Limb (tissue), 2 donors: ENCODE data around the gene HTR2B.
A peak's percentile ranks its signal among the peaks of the same experiment; 100 is the strongest.
"Not testable (repeated sequence)": the region's sequence is repeated elsewhere in the genome, so short reads cannot be mapped to it uniquely, and the experiment has no call there.

ENCODE experiments used
- DNase-seq, 2 donors: peaks; one replicate each; pipeline ENCODE4 v3.0.0-alpha.2; 2016; ENCODE audit errors: extremely low spot score in 2 of 2

Gene HTR2B

DNA sequence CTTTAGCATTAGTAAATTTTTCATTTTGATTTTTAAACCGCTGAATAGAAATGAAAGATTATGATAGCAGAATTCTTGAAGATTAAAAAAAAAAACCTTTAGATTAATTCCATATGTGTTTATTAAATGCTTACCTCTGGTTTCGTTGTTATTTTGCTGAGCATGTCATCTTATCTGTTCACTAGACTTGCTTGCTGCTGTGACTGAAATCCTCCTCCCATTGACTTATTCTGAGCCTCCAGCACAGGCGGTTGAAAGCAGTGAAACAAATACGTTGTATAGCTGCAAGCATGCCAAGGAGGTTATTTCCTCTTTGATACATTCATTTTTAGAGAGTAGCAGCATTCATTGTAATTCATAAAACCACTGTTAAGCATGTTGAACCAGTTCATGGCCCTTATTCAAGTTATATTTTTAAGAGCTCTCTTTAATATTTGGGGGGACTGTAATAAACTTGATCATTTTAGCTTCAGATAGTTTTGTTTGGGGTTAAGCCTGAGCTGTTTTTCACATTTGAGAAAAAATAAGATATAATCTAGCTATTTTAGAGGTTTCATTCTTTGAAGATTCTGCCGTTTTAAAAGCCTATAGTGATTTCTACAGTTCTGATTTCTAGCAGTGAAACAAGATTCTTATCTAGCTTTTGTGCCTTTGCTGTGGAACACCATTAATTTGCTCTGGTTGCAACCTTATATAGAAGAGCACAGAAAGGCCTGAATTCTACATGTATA, at the start of gene HTR2B:
HTR2B (minus strand) TSS at position 205 of the 731 bp plus-strand sequence. CDS start 1,278 bp downstream, outside the sequence.
- peak in 1 of 2 donors; percentile 44 for DNase-seq

DNA sequence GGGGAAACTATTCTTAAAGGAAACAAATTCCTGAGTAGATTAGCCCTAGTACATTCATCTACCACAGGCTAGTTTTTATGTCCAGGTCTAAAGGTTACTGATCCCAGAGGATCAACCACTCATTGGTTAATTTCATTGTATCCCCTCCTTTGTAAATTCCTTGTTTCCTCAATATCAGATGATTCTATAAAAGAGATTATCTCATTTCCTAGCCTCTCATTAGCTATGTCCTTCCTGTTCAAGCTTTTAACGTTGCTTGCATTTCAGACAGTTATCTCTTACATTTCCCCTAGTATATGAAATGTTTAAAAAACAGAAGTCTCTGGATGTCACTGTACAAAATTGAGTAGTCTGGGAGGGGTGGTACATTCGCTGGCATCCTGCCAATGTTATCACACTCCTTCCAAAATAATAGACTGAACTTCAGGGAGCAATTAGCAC, 49.4 kb upstream of the HTR2B start:
- DNase-seq, result no peak

- no peak for DNase-seq
Observed at GRCh38 chr2:231172025-231172424, 47.2 kb upstream of the HTR2B start.

DNA sequence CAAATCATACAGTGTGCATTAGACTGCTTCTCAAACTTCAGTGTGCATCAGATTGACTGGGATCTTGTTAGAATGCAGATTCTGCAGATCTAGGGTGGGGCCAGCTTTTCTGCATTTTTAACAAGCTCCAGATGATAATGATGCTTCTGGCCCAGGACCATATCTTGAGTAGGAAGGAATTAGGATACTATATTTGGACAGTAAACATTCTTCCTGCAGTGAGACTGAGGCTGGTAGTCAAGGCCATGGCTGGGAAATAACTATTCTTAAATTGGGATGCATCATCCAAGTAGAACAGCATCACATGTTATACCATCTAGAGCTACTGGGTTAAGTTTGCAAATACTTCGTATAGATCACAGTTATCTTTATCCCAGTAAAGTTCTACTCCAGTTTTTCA, 45.2 kb upstream of the HTR2B start:
- no peak for DNase-seq

DNA sequence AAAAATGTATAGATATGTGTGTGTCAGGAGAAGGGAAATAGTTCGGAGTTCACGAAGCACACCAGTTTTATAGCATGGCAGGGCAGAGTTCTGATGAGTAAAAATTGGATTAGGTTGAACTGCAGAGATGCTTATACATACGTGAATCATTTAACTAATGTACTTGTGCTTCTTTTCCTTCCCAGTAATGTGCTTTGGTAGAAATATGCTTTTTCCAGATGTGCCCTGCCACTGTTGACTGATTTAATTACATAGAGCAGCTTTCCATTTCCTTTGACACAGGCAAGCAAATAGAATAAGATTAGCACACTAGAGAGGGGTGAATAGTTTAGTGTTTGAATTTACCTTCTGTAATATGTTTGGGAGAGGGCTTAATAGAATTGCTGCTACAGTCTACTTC, 44.6 kb upstream of the HTR2B start:
- no peak for DNase-seq

GRCh38 chr2:231168460-231169139, 43.8 kb upstream of the HTR2B start:
- DNase-seq, result no peak

GRCh38 chr2:231167745-231168459, 43.1 kb upstream of the HTR2B start:
- DNase-seq, result no peak

GRCh38 chr2:231163414-231164095, 38.7 kb upstream of the HTR2B start:
- no peak for DNase-seq

- DNase-seq, result no peak
Observed at GRCh38 chr2:231163011-231163410, 38.2 kb upstream of the HTR2B start.

GRCh38 chr2:231161877-231162329, 37.1 kb upstream of the HTR2B start:
- DNase-seq, result no peak

DNA sequence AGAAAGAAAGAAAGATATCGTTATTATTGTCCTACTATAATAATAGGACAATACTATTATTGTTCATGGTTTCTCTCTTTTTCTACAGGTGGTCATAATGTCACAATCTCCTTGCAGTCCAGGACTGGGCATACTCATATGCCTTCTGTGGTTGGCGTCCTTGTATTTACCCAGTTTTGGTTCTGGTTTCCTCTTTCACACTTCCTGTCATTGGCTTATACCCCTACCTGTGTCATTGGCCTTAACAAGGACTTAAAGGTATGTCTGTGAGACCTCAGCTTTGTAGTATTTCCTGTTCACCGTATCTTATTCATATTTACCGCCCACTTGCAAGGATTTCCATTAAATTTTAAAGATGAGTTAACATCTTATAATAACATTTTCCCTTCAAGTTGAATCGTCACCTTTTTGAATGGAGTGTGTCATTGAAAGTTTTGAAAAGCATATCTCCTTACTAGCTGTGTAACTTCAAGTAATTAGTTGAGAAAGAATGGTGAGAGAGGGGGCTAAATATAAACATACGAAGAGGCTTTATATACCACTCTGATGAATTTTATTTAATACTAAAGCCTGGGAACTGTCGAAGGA, 36.5 kb upstream of the HTR2B start:
- DNase-seq, result no peak

GRCh38 chr2:231160701-231161100, 35.9 kb upstream of the HTR2B start:
- no peak for DNase-seq

GRCh38 chr2:231159306-231159705, 34.5 kb upstream of the HTR2B start:
- DNase-seq, result no peak

GRCh38 chr2:231152800-231153557, 28.1 kb upstream of the HTR2B start:
- no peak for DNase-seq

DNA sequence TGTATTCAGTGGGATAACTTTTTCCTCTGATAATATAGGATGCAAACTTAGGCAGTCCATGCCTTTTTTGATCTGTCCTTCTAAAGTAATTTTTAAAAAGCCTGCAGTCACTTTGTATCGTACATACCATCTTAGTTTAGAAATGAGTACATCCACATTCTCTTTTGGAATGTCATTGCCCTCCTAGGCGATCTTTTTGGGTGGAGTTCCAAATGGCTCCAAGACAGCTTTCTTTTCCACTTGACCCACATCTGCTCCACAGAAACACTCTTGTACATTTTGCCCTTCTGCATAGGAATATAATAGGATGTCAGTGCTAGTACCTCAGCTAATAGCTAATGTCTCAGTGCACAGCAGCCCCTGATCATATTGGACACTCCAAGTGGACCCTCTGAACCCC, 21.8 kb upstream of the HTR2B start:
- no peak for DNase-seq

DNA sequence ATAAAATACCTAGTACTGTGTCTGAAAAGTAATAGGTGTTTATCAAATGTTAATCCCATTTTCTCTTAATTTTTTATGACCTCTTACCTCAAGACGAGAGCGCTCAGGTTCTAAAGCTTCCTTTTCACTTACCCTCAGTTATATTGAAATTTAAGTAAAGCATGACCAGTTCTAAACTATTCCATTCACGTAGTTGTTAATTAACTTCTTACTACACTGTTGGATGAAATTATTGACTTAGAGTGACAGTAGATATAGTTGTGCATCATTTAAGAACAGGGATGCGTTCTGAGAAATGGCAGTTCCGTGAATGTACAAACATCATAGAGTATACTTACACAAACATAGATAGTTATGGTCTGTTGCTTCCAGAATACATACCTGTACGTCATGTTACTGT, 20.1 kb upstream of the HTR2B start:
- DNase-seq, result no peak

DNA sequence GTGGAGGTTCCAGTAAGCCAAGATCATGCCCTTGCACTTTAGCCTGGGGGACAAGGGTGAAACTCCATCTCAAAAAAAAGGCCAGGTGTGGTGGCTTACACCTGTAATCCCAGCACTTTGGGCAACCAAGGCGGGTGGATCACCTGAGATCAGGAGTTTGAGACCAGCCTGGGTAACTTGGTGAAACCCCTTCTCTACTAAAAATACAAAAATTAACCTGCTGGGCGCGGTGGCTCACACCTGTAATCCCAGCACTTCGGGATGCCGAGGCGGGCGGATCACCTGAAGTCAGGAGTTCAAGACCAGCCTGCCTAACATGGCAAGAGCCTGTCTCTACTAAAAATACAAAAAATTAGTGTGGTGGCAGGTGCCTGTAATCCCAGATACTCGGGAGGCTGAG, 16.0 kb upstream of the HTR2B start:
- DNase-seq, result not testable (repeated sequence)

GRCh38 chr2:231139796-231140195, 15.0 kb upstream of the HTR2B start:
- no peak for DNase-seq

DNA sequence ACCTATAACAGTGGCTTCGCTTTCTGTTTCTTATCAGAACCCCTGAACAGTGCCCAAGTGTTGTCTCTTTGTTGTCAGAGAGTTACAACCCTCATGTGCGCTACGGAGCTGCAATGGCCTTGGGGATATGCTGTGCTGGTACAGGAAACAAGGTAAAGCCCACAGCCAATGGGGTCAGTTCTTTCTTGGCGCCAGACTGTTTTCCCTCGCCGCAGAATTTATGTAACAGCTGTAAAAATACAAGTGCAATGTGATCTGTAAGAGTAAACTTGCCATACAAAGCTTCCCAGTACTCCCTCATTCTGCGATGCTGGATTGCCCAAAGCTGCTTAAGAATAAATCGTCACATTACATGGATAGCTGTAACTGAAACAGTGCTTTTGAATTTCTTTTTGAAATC, 13.9 kb upstream of the HTR2B start:
- DNase-seq, result peak; percentile 44 to 60

DNA sequence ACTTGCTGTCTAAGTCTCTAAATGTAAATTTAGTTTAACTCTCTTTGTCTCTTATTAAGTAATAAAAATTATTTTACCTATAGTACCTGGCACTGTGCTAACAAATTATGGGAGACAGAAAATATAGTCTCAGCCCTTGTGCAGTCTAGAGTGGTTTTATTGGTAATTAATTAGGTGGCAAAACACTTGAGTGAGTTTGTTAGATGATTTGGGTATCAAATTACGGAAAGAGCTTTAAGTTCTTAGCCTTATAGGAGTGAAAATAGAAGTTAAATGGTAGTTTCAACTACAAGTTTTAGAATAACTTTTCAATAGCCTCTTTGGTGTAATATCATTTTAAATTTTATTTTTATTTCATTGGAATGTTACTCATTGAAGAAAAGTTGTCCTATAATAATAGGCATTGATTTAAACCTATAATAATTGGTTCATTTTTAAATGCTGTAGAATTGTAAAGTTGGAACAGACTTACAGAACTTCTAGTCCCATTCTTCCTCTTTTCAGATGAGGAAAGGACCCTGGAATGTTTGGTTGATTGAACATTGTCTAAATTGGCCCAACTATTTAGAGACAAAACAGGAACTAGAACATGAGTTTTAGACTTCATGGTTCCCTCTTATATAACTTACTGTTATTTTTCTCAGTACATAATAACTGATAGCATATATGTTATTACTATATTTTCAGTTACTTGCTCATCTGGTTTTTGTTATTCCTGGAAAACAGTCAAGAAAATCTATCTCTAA, 10.2 kb upstream of the HTR2B start:
- no peak for DNase-seq
